ENCODE data around the gene TMEM95. TPM values are rescaled to one million over a fixed set of nuclear protein-coding genes. Genes with fewer than 3 reads are reported as not detected.
A peak's percentile ranks its signal among the peaks of the same experiment; 100 is the strongest.

TMEM95 gene
- total RNA-seq (2022) = not detected in 2 replicates
- Bru-seq, nascent RNA = percentile 19 among the genes with signal in this experiment
- not detected for BruChase-seq, experiment 1, labeled RNA remaining after a 6-hour chase
- BruChase-seq, experiment 2, labeled RNA remaining after a 2-hour chase = percentile 12 among the genes with signal in this experiment
- long read RNA-seq = 0 reads

- H3K9me3 Mint-ChIP-seq (ENCODE audit: low read depth, unreplicated experiment) = no peaks in the 10 kb centered on the region
- no peak for DNase-seq
- BruUV-seq (replicated peaks) = no TSS peak
- TF ChIP-seq CTCF (IDR thresholded peaks at IDR 0.05; ENCODE audit: unreplicated experiment) = no peak
- peaks cover 20% of the 10 kb centered on the region for H3K4me1 Mint-ChIP-seq (ENCODE audit: low read depth, unreplicated experiment)
- intact Hi-C loops (cut with micrococcal nuclease; ENCODE audit: unreplicated experiment) = loop anchor here (5.0 to 10.0 kb wide), 2 partner anchors 207 to 330 kb away; partner anchors contain the start of genes SENP3, TP53 and WRAP53
- peaks cover 31% of the 10 kb centered on the region for H3K36me3 Mint-ChIP-seq (ENCODE audit: insufficient read depth, unreplicated experiment)
- peak within 1 kb of the TSS; percentile 20 for H3K27ac Mint-ChIP-seq (ENCODE audit: unreplicated experiment)
- no peak within 1 kb of the TSS for H3K4me3 Mint-ChIP-seq (ENCODE audit: low read depth, unreplicated experiment)
- no peaks in the 10 kb centered on the region for H3K27me3 Mint-ChIP-seq (ENCODE audit: unreplicated experiment)
- CTCF ChIA-PET = interaction anchor here (0.6 to 1.8 kb wide), 2 partner anchors 15 to 133 kb away, joined by 3 to 5 read pairs; no protein-coding TSS in a partner anchor
These were observed at the start of gene TMEM95 for GRCh38 chr17:7355053-7355452. TSS of gene TMEM95 (plus strand) at chr17:7355156. CDS start at chr17:7355205, 49 bp downstream.

GRCh38 chr17:7306911-7307685, 47.9 kb upstream of the TMEM95 start, which contains the start of gene EIF5A:
TSS of gene EIF5A (plus strand) at chr17:7307628. CDS start at chr17:7309636, 2,008 bp downstream.
- Mint-ChIP-seq H3K36me3 (ENCODE audit: insufficient read depth, unreplicated experiment) (peaks cover 55% of the 10 kb centered on the region), H3K4me3 (ENCODE audit: low read depth, unreplicated experiment) (peak within 1 kb of the TSS; percentile 81), H3K9me3 (ENCODE audit: low read depth, unreplicated experiment) (no peaks in the 10 kb centered on the region), H3K27me3 (ENCODE audit: unreplicated experiment) (no peaks in the 10 kb centered on the region), H3K4me1 (ENCODE audit: low read depth, unreplicated experiment) (peaks cover 26% of the 10 kb centered on the region), H3K27ac (ENCODE audit: unreplicated experiment) (peak within 1 kb of the TSS; percentile 97)
- intact Hi-C loops (cut with micrococcal nuclease; ENCODE audit: unreplicated experiment) = no loop called here
- CTCF ChIA-PET = no interaction called here
- no peak for TF ChIP-seq CTCF (IDR thresholded peaks at IDR 0.05; ENCODE audit: unreplicated experiment)
- BruUV-seq (replicated peaks) = TSS peak; percentile 21
- DNase-seq = peak; percentile 97

GRCh38 chr17:7307686-7308624, 47.0 kb upstream of the TMEM95 start:
- no peak for TF ChIP-seq CTCF (IDR thresholded peaks at IDR 0.05; ENCODE audit: unreplicated experiment)
- H3K27me3 Mint-ChIP-seq (ENCODE audit: unreplicated experiment) = no peaks in the 10 kb centered on the region
- H3K27ac Mint-ChIP-seq (ENCODE audit: unreplicated experiment) = peak overlapping the region; percentile 97
- no peaks in the 10 kb centered on the region for H3K9me3 Mint-ChIP-seq (ENCODE audit: low read depth, unreplicated experiment)
- peaks cover 64% of the 10 kb centered on the region for H3K36me3 Mint-ChIP-seq (ENCODE audit: insufficient read depth, unreplicated experiment)
- CTCF ChIA-PET = no interaction called here
- BruUV-seq (replicated peaks) = no TSS peak
- peaks cover 26% of the 10 kb centered on the region for H3K4me1 Mint-ChIP-seq (ENCODE audit: low read depth, unreplicated experiment)
- intact Hi-C loops (cut with micrococcal nuclease; ENCODE audit: unreplicated experiment) = no loop called here
- H3K4me3 Mint-ChIP-seq (ENCODE audit: low read depth, unreplicated experiment) = peak overlapping the region; percentile 81
- DNase-seq = peak; percentile 48
